Uterus (tissue), 2 donors: ENCODE data around the gene PPFIA3.

ENCODE experiments used
- CTCF ChIP-seq, 4 experiments: fragments of 200-600 bp in 2 of 4; fragments of 450-650 bp in 2 of 4; sonication (generic) in 2 of 4; IDR thresholded peaks; one replicate each; pipeline ENCODE4 v1.5.1; 2016 to 2019; ENCODE audit warnings: antibody characterized with exemption in 4 of 4, mild to moderate bottlenecking in 2 of 4, moderate library complexity in 1 of 4
- POLR2A ChIP-seq, 2 donors: fragments of 450-650 bp; IDR thresholded peaks; one replicate each; pipeline ENCODE4 v1.6.1; 2016; ENCODE audit warnings: antibody characterized with exemption in 2 of 2, mild to moderate bottlenecking in 1 of 2, moderate library complexity in 1 of 2

GRCh38 chr19:49180659-49181058 lies 61.3 kb downstream of the PPFIA3 start:
- no peak for TF ChIP-seq CTCF (IDR thresholded peaks at IDR 0.05)
- no peak for TF ChIP-seq POLR2A (IDR thresholded peaks at IDR 0.05)
